DND-41 (cell line): ENCODE data around the gene TGFBRAP1.

Experiments
- ATAC-seq: fragments of 200-7000 bp; cut with Tn5 transposase; 3 replicates; pipeline ENCODE4 v1.9.1; 2021; ENCODE audit warnings: low read depth; ENCODE audit not compliant: insufficient read depth
- DNase-seq: peaks from one replicate; pipeline ENCODE4 v3.0.0-alpha.2; 2020
- H2AFZ ChIP-seq: 2 replicates; pipeline ENCODE4 v1.6.0; 2012; ENCODE audit warnings: low read depth, low read length
- H3K27ac ChIP-seq: 2 replicates; pipeline ENCODE4 v1.5.1; 2012; ENCODE audit warnings: low read length, inconsistent platforms
- H3K27me3 ChIP-seq: fragments of 200-600 bp; sonication (generic); 2 replicates; pipeline ENCODE4 v1.6.0; 2012; ENCODE audit warnings: low read length, mild to moderate bottlenecking, inconsistent platforms; ENCODE audit not compliant: insufficient read depth, poor library complexity
- H3K36me3 ChIP-seq: 2 replicates; pipeline ENCODE4 v1.5.1; 2012; ENCODE audit warnings: low read length, inconsistent platforms; ENCODE audit not compliant: insufficient read depth
- H3K4me1 ChIP-seq: 2 replicates; pipeline ENCODE4 v1.5.1; 2012; ENCODE audit warnings: mild to moderate bottlenecking, low read length; ENCODE audit not compliant: insufficient read depth
- H3K4me2 ChIP-seq: 2 replicates; pipeline ENCODE4 v1.6.0; 2012; ENCODE audit warnings: mild to moderate bottlenecking, moderate library complexity, low read length, inconsistent platforms; ENCODE audit not compliant: insufficient read depth
- H3K4me3 ChIP-seq, 2 experiments: fragments of 200-600 bp in 1 of 2; shearing (Covaris generic) in 1 of 2; 2 replicates each; pipeline ENCODE4 v1.5.1; 2012 to 2016; ENCODE audit warnings: inconsistent platforms in 2 of 2, low read length in 2 of 2, mild to moderate bottlenecking in 2 of 2, low read depth in 1 of 2, moderate library complexity in 1 of 2
- H3K79me2 ChIP-seq: 2 replicates; pipeline ENCODE4 v1.6.0; 2012; ENCODE audit warnings: low read length, inconsistent platforms; ENCODE audit not compliant: insufficient read depth
- H3K9ac ChIP-seq: 2 replicates; pipeline ENCODE4 v1.6.0; 2012; ENCODE audit warnings: low read depth, mild to moderate bottlenecking, inconsistent platforms, low read length, moderate library complexity
- H3K9me3 ChIP-seq: 2 replicates; pipeline ENCODE4 v1.5.1; 2012; ENCODE audit warnings: low read length, moderate library complexity, mild to moderate bottlenecking, inconsistent platforms; ENCODE audit not compliant: insufficient read depth, severe bottlenecking
- H4K20me1 ChIP-seq: 2 replicates; pipeline ENCODE4 v1.6.0; 2012; ENCODE audit warnings: low read length; ENCODE audit not compliant: insufficient read depth
- CTCF ChIP-seq: IDR thresholded peaks from 2 replicates; pipeline ENCODE4 v1.5.1; 2012; ENCODE audit warnings: borderline replicate concordance, low read length, moderate library complexity, mild to moderate bottlenecking; ENCODE audit not compliant: poor library complexity, severe bottlenecking; ENCODE audit errors: extremely low read depth
- EZH2 ChIP-seq: IDR thresholded peaks from 3 replicates; pipeline ENCODE4 v1.6.1; 2012; ENCODE audit warnings: borderline replicate concordance, low read depth, mild to moderate bottlenecking, moderate library complexity, low read length, inconsistent platforms; ENCODE audit not compliant: severe bottlenecking

The TGFBRAP1 gene

GRCh38 chr2:105271393-105272045 lies 58.0 kb downstream of the TGFBRAP1 start:
- DNase-seq = no peak
- H3K27ac ChIP-seq = no peak overlapping the region
- peaks cover 94% of the 10 kb centered on the region for H3K36me3 ChIP-seq
- H3K4me3 ChIP-seq = no peak overlapping the region
- TF ChIP-seq CTCF (no peak), EZH2 (no peak)
- H4K20me1 ChIP-seq = no peaks in the 10 kb centered on the region
- ATAC-seq = no peak
- no peaks in the 10 kb centered on the region for H3K4me1 ChIP-seq
- H3K27me3 ChIP-seq = no peaks in the 10 kb centered on the region
- no peaks in the 10 kb centered on the region for H3K79me2 ChIP-seq
- H3K9me3 ChIP-seq = no peaks in the 10 kb centered on the region
- H3K9ac ChIP-seq = no peak overlapping the region
- H2AFZ ChIP-seq = no peak overlapping the region
- H3K4me2 ChIP-seq = no peak overlapping the region

- Histone ChIP-seq H3K9me3 (no peaks in the 10 kb centered on the region), H3K4me2 (no peak overlapping the region), H3K9ac (no peak overlapping the region), H4K20me1 (no peaks in the 10 kb centered on the region), H3K4me3 (no peak overlapping the region), H3K36me3 (peaks cover 86% of the 10 kb centered on the region), H3K27me3 (no peaks in the 10 kb centered on the region), H3K79me2 (no peaks in the 10 kb centered on the region), H3K4me1 (no peaks in the 10 kb centered on the region), H3K27ac (no peak overlapping the region), H2AFZ (no peak overlapping the region)
- TF ChIP-seq CTCF (no peak), EZH2 (no peak)
- no peak for DNase-seq
- no peak for ATAC-seq
Measured at GRCh38 chr2:105269426-105269825, 60.1 kb downstream of the TGFBRAP1 start.

- Histone ChIP-seq H3K4me2 (no peak overlapping the region), H2AFZ (no peak overlapping the region), H3K9me3 (no peaks in the 10 kb centered on the region), H3K4me3 (no peak overlapping the region), H3K9ac (no peak overlapping the region), H3K79me2 (no peaks in the 10 kb centered on the region), H3K4me1 (no peaks in the 10 kb centered on the region), H3K36me3 (peaks cover 21% of the 10 kb centered on the region), H3K27me3 (no peaks in the 10 kb centered on the region), H4K20me1 (no peaks in the 10 kb centered on the region; the same call in 1 of the 2 replicates), H3K27ac (no peak overlapping the region)
- TF ChIP-seq CTCF (no peak), EZH2 (no peak)
- ATAC-seq (no peak), DNase-seq (no peak)
Measured at GRCh38 chr2:105262651-105263091, 66.9 kb downstream of the TGFBRAP1 start.
